Ecto neural progenitor cell (in vitro differentiated cells): ENCODE measurements around the gene MTURN.
"Not testable (repeated sequence)": the region's sequence is repeated elsewhere in the genome, so short reads cannot be mapped to it uniquely, and the experiment has no call there.

Source experiments
- DNase-seq: peaks from one replicate; pipeline ENCODE4 v3.0.0-alpha.2; 2018; ENCODE audit warnings: low spot score

Gene MTURN

GRCh38 chr7:30134611-30135300 lies at the start of gene MTURN:
Gene MTURN (plus strand): TSS chr7:30134986. CDS start chr7:30135137, 151 bp downstream.
- peak; percentile 93 for DNase-seq

- no peak for DNase-seq
Measured at GRCh38 chr7:30086529-30086928, 48.3 kb upstream of the MTURN start.

- no peak for DNase-seq
Measured at GRCh38 chr7:30087371-30087770, 47.4 kb upstream of the MTURN start.

GRCh38 chr7:30088362-30088761 lies 46.4 kb upstream of the MTURN start:
- no peak for DNase-seq

- DNase-seq = no peak
Measured at GRCh38 chr7:30090111-30090510, 44.7 kb upstream of the MTURN start.

GRCh38 chr7:30091491-30091912 lies 43.3 kb upstream of the MTURN start:
- DNase-seq = no peak

- DNase-seq = no peak
Measured at GRCh38 chr7:30091987-30092386, 42.8 kb upstream of the MTURN start.

- no peak for DNase-seq
Measured at GRCh38 chr7:30093420-30093952, 41.3 kb upstream of the MTURN start.

- not testable (repeated sequence) for DNase-seq
Measured at GRCh38 chr7:30098599-30098998, 36.2 kb upstream of the MTURN start.

GRCh38 chr7:30102281-30102680 lies 32.5 kb upstream of the MTURN start:
- DNase-seq = no peak

- DNase-seq = no peak
Measured at GRCh38 chr7:30104157-30104556, 30.6 kb upstream of the MTURN start.

- no peak for DNase-seq
Measured at GRCh38 chr7:30112103-30112713, 22.6 kb upstream of the MTURN start.

GRCh38 chr7:30113144-30113543 lies 21.6 kb upstream of the MTURN start:
- DNase-seq = no peak

- DNase-seq = no peak
Measured at GRCh38 chr7:30114536-30115238, 20.1 kb upstream of the MTURN start.

- DNase-seq = no peak
Measured at GRCh38 chr7:30115709-30116297, 19.0 kb upstream of the MTURN start.

- DNase-seq = no peak
Measured at GRCh38 chr7:30116771-30117170, 18.0 kb upstream of the MTURN start.

GRCh38 chr7:30117896-30118295 lies 16.9 kb upstream of the MTURN start:
- DNase-seq = no peak

- no peak for DNase-seq
Measured at GRCh38 chr7:30119890-30120577, 14.8 kb upstream of the MTURN start.

GRCh38 chr7:30133736-30134610 lies 813 bp upstream of the MTURN start:
- DNase-seq = no peak

GRCh38 chr7:30135301-30136116 lies 723 bp downstream of the MTURN start:
- peak; percentile 72 for DNase-seq
